Esophagus squamous epithelium (tissue), 4 donors: ENCODE results near the gene UBL5.

Experiments
- POLR2A ChIP-seq, 4 donors: fragments of 450-650 bp; IDR thresholded peaks; one replicate each; pipeline ENCODE4 v1.6.1; 2017; ENCODE audit warnings: antibody characterized with exemption in 4 of 4, mild to moderate bottlenecking in 4 of 4, moderate library complexity in 3 of 4
- TF ChIP-seq, protein P1 (sequence below), 6 experiments: fragments of 450-650 bp in 4 of 6; fragments of 200-600 bp in 2 of 6; sonication (generic) in 2 of 6; IDR thresholded peaks; one replicate each; pipeline ENCODE4 v1.5.1; 2016 to 2019; ENCODE audit warnings: antibody characterized with exemption in 6 of 6, mild to moderate bottlenecking in 4 of 6, moderate library complexity in 4 of 6

DNA sequence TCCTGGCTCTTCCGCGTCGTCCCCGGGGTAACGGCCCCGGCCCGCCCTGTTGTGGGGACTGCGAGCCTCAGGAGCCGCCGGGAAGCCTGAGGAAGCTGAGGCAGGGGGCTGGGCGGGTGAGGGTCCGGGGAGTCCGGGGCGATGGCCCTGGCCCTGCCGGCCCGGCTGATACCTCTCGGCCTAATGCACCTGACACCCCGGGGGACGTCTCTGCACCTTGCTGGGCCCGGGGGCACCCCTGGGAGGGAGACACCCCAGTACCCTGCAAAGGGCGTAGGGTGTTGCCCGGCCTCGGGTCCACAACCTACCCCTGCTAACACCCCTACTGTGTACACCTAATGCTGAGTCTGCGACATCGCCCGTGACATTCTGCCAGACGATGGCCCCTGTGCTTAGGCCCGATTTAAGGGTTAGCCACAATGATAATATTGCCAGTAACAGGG is 7.8 kb downstream of the UBL5 start:
- TF ChIP-seq, protein P1, sequence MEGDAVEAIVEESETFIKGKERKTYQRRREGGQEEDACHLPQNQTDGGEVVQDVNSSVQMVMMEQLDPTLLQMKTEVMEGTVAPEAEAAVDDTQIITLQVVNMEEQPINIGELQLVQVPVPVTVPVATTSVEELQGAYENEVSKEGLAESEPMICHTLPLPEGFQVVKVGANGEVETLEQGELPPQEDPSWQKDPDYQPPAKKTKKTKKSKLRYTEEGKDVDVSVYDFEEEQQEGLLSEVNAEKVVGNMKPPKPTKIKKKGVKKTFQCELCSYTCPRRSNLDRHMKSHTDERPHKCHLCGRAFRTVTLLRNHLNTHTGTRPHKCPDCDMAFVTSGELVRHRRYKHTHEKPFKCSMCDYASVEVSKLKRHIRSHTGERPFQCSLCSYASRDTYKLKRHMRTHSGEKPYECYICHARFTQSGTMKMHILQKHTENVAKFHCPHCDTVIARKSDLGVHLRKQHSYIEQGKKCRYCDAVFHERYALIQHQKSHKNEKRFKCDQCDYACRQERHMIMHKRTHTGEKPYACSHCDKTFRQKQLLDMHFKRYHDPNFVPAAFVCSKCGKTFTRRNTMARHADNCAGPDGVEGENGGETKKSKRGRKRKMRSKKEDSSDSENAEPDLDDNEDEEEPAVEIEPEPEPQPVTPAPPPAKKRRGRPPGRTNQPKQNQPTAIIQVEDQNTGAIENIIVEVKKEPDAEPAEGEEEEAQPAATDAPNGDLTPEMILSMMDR (IDR thresholded peaks at IDR 0.05): no peak
- no peak for TF ChIP-seq POLR2A (IDR thresholded peaks at IDR 0.05)
